Left lung (tissue), 10 donors: ENCODE data around the gene RNFT1. TPM values are rescaled to one million over a fixed set of nuclear protein-coding genes. Genes with fewer than 3 reads are reported as not detected.

Source experiments
- ATAC-seq: fragments of 200-7000 bp; cut with Tn5 transposase; one replicate; pipeline ENCODE4 v1.9.1; 2020; ENCODE audit warnings: moderate library complexity
- DNase-seq, 4 donors: peaks; one replicate each; pipeline ENCODE4 v3.0.0-alpha.2; 2013 to 2020
- H3K27ac ChIP-seq, 2 donors: fragments of 200-600 bp; sonication (generic) in 1 of 2; one replicate each; pipeline versions ENCODE4 v1.5.0 to v1.8.0; 2020 to 2021
- H3K27me3 ChIP-seq, 2 donors: fragments of 200-600 bp; sonication (generic) in 1 of 2; one replicate each; pipeline versions ENCODE4 v1.5.0 to v1.8.0; 2020 to 2021
- H3K36me3 ChIP-seq, 2 donors: fragments of 200-600 bp; sonication (generic) in 1 of 2; one replicate each; pipeline versions ENCODE4 v1.5.0 to v1.8.0; 2020 to 2021
- H3K4me1 ChIP-seq, 2 donors: fragments of 200-600 bp; one replicate each; pipeline ENCODE4 v1.8.0; 2021
- H3K4me3 ChIP-seq, 2 donors: fragments of 200-600 bp; sonication (generic) in 1 of 2; one replicate each; pipeline versions ENCODE4 v1.5.0 to v1.8.0; 2020 to 2021; ENCODE audit warnings: mild to moderate bottlenecking in 1 of 2
- H3K9me3 ChIP-seq, 2 donors: fragments of 200-600 bp; sonication (generic) in 1 of 2; one replicate each; pipeline versions ENCODE4 v1.5.0 to v1.8.0; 2020 to 2021
- CTCF ChIP-seq, 2 donors: fragments of 200-600 bp; sonication (generic) in 1 of 2; IDR thresholded peaks; one replicate each; pipeline versions ENCODE4 v1.5.0 to v1.8.0; 2021; ENCODE audit warnings: antibody characterized with exemption in 2 of 2
- intact Hi-C, 2 donors: fragments of 100-400 bp; cut with DNase I; formaldehyde crosslinking; loops; one replicate each; pipeline versions ENCODE4 v1.11.2 to v1.14.2; 2022
- polyA plus RNA-seq, 6 donors: library from polyadenylated mRNA; unstranded; fragments of 120-200 nt; gene quantifications; one replicate each; pipeline ENCODE4 v1.2.1, GENCODE V29; 2013; ENCODE audit not compliant: insufficient read length in 6 of 6
- total RNA-seq, 2 donors: library from RNA; stranded (reverse); fragmentation: NEBNext Ultra II Directional; extraction: Animal tissue kit (Norgen Biotek cat#: 25700); gene quantifications; one replicate each; pipeline ENCODE4 v1.2.1, GENCODE V29; 2021
- donor health status: DM: no; HTN: yes; CAD: no.
- donor health status: DM: no; HTN: no; CAD: no.

RNFT1 gene
- total and polyA plus RNA-seq, 8 donors = 28.1 to 41.5 (median 35.5) TPM

DNA sequence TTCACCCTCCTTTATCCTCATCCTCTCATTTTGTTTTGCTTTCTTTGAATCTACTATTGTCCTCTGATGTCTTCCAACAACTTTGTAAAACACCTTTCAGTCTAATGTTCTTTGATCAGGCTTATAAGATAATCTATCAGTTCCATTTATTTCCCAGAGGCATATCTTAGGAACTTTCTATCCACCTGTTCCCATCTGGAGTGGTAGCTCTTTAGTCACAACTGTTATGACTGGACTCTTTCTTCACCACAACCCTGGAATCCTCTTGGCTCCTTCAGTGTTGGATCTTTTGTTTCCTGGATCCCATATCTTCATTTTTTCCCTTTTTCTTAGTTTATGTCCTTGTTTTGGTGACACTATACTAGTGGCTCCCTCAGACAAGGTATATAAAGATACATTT, 48.1 kb downstream of the RNFT1 start:
- no peaks in the 10 kb centered on the region for H3K4me1 ChIP-seq
- DNase-seq = no peak
- intact Hi-C loops = loop anchor here in 1 of 2 donors (10.0 kb wide), 1 partner anchor 118 kb away; no protein-coding TSS in a partner anchor
- no peak overlapping the region for H3K27ac ChIP-seq
- H3K27me3 ChIP-seq = no peaks in the 10 kb centered on the region
- ATAC-seq = no peak
- TF ChIP-seq CTCF (IDR thresholded peaks at IDR 0.05) = no peak
- H3K36me3 ChIP-seq = peaks cover 0 to 92% of the 10 kb centered on the region in 2 donors
- H3K4me3 ChIP-seq = no peak overlapping the region
- H3K9me3 ChIP-seq = no peaks in the 10 kb centered on the region

- no peaks in the 10 kb centered on the region for H3K9me3 ChIP-seq
- H3K27me3 ChIP-seq = no peaks in the 10 kb centered on the region
- no peak overlapping the region for H3K27ac ChIP-seq
- H3K4me1 ChIP-seq = no peaks in the 10 kb centered on the region
- peaks cover 0 to 81% of the 10 kb centered on the region in 2 donors for H3K36me3 ChIP-seq
- peak; percentile 49 to 61 for TF ChIP-seq CTCF (IDR thresholded peaks at IDR 0.05)
- intact Hi-C loops = loop anchor here in 1 of 2 donors (10.0 kb wide), 1 partner anchor 120 kb away; no protein-coding TSS in a partner anchor
- ATAC-seq = peak; percentile 73
- no peak overlapping the region for H3K4me3 ChIP-seq
- DNase-seq = peak in 2 of 4 donors; percentile 31 to 55
Measured at GRCh38 chr17:59914274-59914854, 50.2 kb downstream of the RNFT1 start.

DNA sequence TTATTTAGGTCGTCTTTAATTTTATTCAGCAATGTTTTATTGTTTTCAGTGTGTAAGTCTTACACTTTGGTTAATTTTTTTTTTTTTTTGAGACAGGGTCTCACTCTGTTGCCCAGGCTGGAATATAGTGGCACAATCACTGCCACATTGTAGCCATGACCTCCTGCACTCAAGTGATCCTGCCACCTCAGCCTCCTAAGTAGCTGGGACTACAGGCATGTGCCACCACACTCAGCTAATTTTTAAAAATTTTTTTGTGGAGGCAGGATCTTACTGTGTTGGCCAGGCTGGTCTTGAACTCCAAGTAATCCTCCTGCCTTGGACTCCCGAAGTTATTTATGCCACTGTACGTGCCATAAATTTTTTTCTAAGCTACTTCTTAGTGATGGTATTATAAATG, 57.1 kb downstream of the RNFT1 start:
- no peak overlapping the region for H3K27ac ChIP-seq
- H3K27me3 ChIP-seq = no peaks in the 10 kb centered on the region
- no peak for TF ChIP-seq CTCF (IDR thresholded peaks at IDR 0.05)
- no peaks in the 10 kb centered on the region for H3K4me1 ChIP-seq
- no peak overlapping the region for H3K4me3 ChIP-seq
- peaks cover 0 to 19% of the 10 kb centered on the region in 2 donors for H3K36me3 ChIP-seq
- intact Hi-C loops = no loop called here
- no peak for DNase-seq
- no peaks in the 10 kb centered on the region for H3K9me3 ChIP-seq
- ATAC-seq = no peak

DNA sequence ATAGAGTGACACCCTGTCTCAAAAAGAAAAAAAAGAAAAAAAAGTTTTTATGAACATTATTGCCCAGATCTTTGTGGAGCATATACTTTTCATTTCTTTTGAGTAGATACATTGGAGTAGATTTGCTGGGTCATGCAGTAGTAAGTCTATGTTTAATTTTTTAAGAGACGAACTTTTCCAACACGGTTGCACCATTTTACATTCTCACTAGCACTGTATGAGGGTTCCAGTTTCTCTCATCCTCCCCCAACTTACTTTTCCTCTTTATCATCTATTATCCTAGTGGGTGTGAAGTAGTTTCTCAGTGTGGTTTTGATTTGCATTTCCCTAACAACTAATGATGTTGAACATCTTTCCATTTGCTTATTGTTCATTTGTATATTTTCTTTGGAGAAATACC, 61.1 kb downstream of the RNFT1 start:
- Histone ChIP-seq H3K4me3 (no peak overlapping the region), H3K27ac (no peak overlapping the region), H3K9me3 (no peaks in the 10 kb centered on the region), H3K27me3 (no peaks in the 10 kb centered on the region), H3K36me3 (no peaks in the 10 kb centered on the region), H3K4me1 (peaks cover 0 to 9% of the 10 kb centered on the region in 2 donors)
- TF ChIP-seq CTCF (IDR thresholded peaks at IDR 0.05) = no peak
- DNase-seq = no peak
- intact Hi-C loops = no loop called here
- no peak for ATAC-seq

Other genes starting within 250 kb of the RNFT1 start
- 1 to 10 TPM; 7.4 to 8.5 TPM for gene TUBD1, start 71.8 kb downstream of the RNFT1 start, total RNA-seq
- gene TUBD1, start 71.8 kb downstream of the RNFT1 start, polyA plus RNA-seq = 10 to 100 TPM; 16.7 to 24.2 (median 21.7) TPM
- gene RPS6KB1, start 71.6 kb downstream of the RNFT1 start, total RNA-seq = 10 to 100 TPM; 26.4 to 30.3 TPM
- 10 to 100 TPM; 39.9 to 55.6 (median 44.0) TPM for gene RPS6KB1, start 71.6 kb downstream of the RNFT1 start, polyA plus RNA-seq
- gene HEATR6, start 114.2 kb upstream of the RNFT1 start, total RNA-seq = 10 to 100 TPM; 20.8 TPM
- 10 to 100 TPM; 23.8 to 27.9 (median 25.1) TPM for gene HEATR6, start 114.2 kb upstream of the RNFT1 start, polyA plus RNA-seq
- 10 to 100 TPM; 10.6 to 35.7 TPM for gene CA4, start 185.2 kb upstream of the RNFT1 start, total RNA-seq
- gene CA4, start 185.2 kb upstream of the RNFT1 start, polyA plus RNA-seq = 10 to 100 TPM; 44.2 to 68.3 (median 56.8) TPM